ENCODE results near the gene PNPLA1.

PNPLA1 gene

GRCh38 chr6:36308514-36308913, 38.7 kb downstream of the PNPLA1 start:
- no peak for TF ChIP-seq CEBPB (IDR thresholded peaks at IDR 0.05)
- TF ChIP-seq REST (IDR thresholded peaks at IDR 0.05; ENCODE audit: low read depth), result no peak
- TF ChIP-seq USF1 (IDR thresholded peaks at IDR 0.05), result no peak
- TF ChIP-seq FOXM1 (IDR thresholded peaks at IDR 0.05; ENCODE audit: borderline replicate concordance, low read depth), result no peak
- TF ChIP-seq TCF12 (IDR thresholded peaks at IDR 0.05; ENCODE audit: low read depth), result no peak
- TF ChIP-seq CREB1 (IDR thresholded peaks at IDR 0.05; ENCODE audit: low read depth), result no peak
- no peak for TF ChIP-seq NFIC (IDR thresholded peaks at IDR 0.05)
- TF ChIP-seq TAF1 (IDR thresholded peaks at IDR 0.05; ENCODE audit: low read depth), result no peak
- TF ChIP-seq RAD21 (IDR thresholded peaks at IDR 0.05; ENCODE audit: low read depth), result no peak
- TF ChIP-seq, protein P1, sequence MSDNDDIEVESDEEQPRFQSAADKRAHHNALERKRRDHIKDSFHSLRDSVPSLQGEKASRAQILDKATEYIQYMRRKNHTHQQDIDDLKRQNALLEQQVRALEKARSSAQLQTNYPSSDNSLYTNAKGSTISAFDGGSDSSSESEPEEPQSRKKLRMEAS (IDR thresholded peaks at IDR 0.05), result no peak

DNA sequence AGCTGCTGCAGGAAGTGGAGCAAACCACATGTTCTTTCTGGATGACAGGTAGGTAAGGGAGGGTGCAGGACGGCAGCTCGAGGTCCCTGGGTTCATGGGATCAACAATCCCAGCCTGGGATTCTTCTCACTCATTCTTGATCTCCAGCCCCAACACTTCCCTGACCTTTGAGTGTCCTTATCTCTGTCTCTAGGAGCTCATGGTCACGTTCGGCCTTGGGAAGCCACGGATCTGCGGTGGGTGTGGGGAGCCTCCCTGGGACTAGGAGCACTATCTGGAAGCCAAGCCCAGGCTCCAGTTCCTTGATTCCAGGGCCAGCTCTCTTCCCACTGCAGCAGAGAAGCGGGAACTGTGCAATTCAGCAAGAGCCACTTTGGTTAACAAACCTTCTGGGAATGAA, 39.3 kb downstream of the PNPLA1 start:
- TF ChIP-seq, protein P1 (IDR thresholded peaks at IDR 0.05), result no peak
- TF ChIP-seq USF1 (IDR thresholded peaks at IDR 0.05) (no peak), EGR1 (IDR thresholded peaks at IDR 0.05) (no peak), REST (IDR thresholded peaks at IDR 0.05; ENCODE audit: low read depth) (no peak), CREB1 (IDR thresholded peaks at IDR 0.05; ENCODE audit: low read depth) (no peak), TCF12 (IDR thresholded peaks at IDR 0.05; ENCODE audit: low read depth) (no peak)

DNA sequence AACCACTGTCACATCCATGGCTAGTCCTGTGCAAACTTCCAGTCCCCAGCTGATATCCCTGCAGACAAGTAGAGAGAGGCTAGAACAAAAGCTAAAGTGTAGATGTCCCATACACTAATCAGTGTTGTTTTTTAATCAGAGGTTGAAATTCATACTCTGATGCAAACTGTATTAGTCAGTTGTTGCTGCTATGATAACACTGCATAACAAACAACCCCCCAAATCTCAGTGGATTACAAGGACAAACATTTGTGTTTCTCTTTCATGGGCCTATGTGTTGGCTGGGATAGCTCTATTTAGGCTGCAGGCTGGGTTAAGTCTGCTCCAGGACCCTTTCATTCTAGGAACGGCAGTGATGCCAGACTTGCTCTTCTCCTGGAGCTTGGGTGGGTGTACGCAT, 40.0 kb downstream of the PNPLA1 start:
- TF ChIP-seq, protein P1 (IDR thresholded peaks at IDR 0.05), result no peak
- TF ChIP-seq REST (IDR thresholded peaks at IDR 0.05; ENCODE audit: low read depth) (no peak), ZBTB7A (IDR thresholded peaks at IDR 0.05; ENCODE audit: low read depth) (no peak), CEBPB (IDR thresholded peaks at IDR 0.05) (no peak), TAF1 (IDR thresholded peaks at IDR 0.05; ENCODE audit: low read depth) (no peak), EGR1 (IDR thresholded peaks at IDR 0.05) (no peak), USF1 (IDR thresholded peaks at IDR 0.05) (no peak), NFIC (IDR thresholded peaks at IDR 0.05) (no peak), TCF12 (IDR thresholded peaks at IDR 0.05; ENCODE audit: low read depth) (no peak), EP300 (IDR thresholded peaks at IDR 0.05; ENCODE audit: borderline replicate concordance) (no peak), CREB1 (IDR thresholded peaks at IDR 0.05; ENCODE audit: low read depth) (no peak), YY1 (IDR thresholded peaks at IDR 0.05; ENCODE audit: low read depth) (no peak), RAD21 (IDR thresholded peaks at IDR 0.05; ENCODE audit: low read depth) (no peak), FOXM1 (IDR thresholded peaks at IDR 0.05; ENCODE audit: borderline replicate concordance, low read depth) (no peak), TEAD4 (IDR thresholded peaks at IDR 0.05) (no peak)

GRCh38 chr6:36312854-36313648, 43.2 kb downstream of the PNPLA1 start:
- TF ChIP-seq CREB1 (IDR thresholded peaks at IDR 0.05; ENCODE audit: low read depth) (no peak), FOXM1 (IDR thresholded peaks at IDR 0.05; ENCODE audit: borderline replicate concordance, low read depth) (no peak), EP300 (IDR thresholded peaks at IDR 0.05; ENCODE audit: borderline replicate concordance) (no peak)
- TF ChIP-seq, protein P1 (IDR thresholded peaks at IDR 0.05), result no peak
